Dermis microvascular lymphatic vessel endothelial cell (primary cell): ENCODE data around the gene ATP7A. TPM values are rescaled to one million over a fixed set of nuclear protein-coding genes. Genes with fewer than 3 reads are reported as not detected.
"Not testable (repeated sequence)": the region's sequence is repeated elsewhere in the genome, so short reads cannot be mapped to it uniquely, and the experiment has no call there.

Experiments
- DNase-seq, 2 donors: peaks; one replicate each; pipeline versions ENCODE4 v3.0.0 to v3.0.0-alpha.2; 2010; ENCODE audit warnings: low read depth in 2 of 2
- total RNA-seq: library from RNA; depleted of rRNA; stranded (reverse); fragments of >200 nt; gene quantifications from 2 replicates; pipeline ENCODE4 v1.2.1, GENCODE V29; 2014

The ATP7A gene
- 6.4 and 9.7 TPM in 2 replicates for total RNA-seq

DNA sequence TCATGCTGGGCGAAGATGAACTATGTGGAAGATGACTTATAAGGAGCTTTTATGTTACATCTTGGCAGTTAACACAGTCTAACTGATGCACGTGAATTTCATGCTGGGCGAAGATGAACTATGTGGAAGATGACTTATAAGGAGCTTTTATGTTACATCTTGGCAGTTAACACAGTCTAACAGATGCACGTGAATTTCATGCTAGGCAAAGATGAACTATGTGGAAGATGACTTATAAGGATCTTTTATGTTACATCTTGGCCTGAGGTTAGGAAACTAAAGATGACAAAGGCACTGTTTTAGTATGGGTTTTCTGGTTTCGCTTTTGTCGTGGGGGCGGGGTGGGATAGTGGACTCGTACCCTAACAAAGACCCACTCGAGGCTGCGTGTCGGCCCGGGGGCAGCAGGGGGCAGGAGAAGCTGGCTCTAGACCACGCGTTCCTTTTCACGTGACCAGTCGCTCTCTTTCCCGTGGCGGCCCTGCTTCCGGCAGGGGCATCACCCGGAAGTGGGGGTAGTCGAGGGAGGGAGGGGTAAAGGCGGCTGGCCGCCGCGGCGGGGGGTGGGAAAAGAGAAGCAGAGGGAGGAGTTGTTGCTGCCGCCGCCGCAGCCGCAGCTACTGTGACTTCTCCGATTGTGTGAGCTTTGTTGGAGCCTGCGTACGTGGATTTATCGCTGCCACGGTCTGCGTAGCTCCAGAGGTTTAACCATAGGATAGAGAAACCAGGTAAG lies at the start of gene ATP7A:
Gene ATP7A, plus strand, starts transcription at position 586 of the 733 bp plus-strand sequence. CDS start 60,949 bp downstream, outside the sequence.
- DNase-seq: peak; percentile 81 to 89

DNA sequence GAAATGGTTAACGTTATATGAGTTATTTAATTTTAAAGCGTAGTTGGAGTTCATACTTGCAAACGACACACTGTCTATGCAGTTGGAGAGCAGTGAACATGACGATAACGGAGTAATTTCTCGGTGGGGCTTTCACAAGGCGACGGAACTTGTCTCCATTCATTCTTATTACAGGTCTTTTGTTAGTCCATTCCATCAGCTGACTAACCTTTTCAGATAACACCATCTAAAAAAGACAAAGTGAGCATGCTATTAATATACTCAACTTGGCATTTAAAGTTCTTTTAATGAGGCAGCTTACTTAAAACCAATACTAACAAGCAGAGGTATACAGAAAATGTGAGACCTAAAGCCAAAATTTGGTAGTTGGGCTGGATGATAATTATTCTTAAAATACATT lies 35.1 kb upstream of the ATP7A start:
- no peak for DNase-seq

DNA sequence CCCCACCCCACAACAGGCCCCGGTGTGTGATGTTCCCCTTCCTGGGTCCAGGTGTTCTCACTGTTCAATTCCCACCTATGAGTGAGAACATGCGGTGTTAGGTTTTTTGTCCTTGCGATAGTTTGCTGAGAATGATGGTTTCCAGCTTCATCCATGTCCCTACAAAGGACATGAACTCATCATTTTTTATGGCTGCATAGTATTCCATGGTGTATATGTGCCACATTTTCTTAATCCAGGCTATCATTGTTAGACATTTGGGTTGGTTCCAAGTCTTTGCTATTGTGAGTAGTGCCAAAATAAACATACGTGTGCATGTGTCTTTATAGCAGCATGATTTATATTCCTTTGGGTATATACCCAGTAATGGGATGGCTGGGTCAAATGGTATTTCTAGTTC lies 29.1 kb upstream of the ATP7A start:
- DNase-seq: not testable (repeated sequence)

DNA sequence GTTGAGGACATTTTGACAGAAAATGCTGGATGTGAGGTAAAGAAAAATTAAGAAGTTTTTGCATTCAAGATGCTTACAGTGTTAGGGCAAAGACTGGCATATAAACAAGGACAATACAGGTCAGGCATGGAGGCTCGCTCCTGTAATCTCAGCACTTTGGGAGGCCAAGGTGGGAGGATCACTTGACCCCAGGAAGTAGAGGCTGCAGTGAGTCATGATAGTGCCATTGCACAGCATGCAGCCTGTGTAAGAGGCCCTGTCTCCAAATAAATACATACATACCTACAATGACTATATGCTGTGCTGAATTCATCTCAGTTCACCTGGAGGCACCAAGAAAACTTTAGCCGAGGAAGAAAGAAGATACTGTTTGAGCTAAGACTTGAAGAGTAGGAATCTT lies 17.6 kb upstream of the ATP7A start:
- DNase-seq: no peak

DNA sequence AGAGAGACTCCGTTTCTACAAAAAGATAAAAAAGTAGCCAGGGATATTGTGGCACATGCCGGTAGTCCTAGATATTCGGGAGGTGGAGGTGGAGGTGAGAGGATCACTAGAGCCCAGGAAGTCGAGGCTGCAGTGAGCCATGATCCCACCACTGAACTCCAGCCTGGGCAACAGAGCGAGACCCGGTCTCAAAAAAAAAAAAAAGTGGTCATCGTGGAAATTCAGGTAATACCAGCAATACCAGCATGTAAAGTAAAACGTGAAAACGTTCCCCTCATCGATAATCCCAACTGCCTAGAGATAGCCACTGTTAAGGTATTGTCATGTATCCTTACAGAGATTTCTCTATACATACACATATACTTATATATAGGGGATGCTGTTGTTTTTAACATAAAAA lies 16.8 kb upstream of the ATP7A start:
- no peak for DNase-seq

DNA sequence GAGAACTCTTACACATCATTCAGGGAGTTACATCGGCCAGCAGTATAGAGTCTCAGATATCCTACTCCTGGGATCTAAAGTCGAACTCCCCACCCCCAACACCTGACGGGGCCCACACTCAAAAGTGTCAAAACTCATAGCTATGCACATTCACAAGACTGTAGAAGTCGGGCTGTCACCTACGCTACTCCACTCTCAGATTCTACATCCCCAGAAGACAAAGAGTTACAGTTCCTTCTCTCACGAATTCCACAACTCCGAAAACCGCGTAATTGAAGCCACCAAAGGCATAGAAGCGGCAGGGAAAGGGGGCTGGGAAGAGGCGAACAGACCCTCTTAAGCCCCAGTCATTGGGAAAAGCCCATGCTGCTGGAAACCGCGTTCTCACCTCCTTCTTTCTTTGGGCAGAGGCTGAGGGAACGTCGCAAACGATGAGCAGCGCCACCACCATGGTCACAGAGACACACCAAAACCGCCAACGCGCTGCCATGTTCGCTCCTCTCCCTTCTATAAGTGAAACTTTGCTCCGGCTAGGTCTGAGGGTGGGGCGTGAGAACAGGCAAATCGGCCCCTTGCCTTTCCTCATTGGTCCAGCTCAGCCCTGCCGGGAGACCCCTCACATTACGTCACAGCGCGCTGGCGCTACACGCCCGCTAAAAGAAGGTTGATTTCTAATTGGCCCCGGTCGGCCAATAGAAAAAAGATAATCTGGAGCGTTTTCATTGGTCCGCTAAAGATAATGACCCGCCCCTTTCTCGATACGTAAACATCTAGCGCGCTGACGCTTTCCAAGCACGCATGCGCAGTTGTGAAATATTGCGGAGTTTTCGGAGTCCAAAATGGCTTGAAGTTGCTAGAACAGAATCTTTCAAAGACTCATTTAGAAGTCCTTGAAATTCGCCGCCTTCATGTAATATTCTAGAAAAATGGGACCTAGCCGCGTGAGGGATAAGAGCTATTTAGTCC lies 15.3 kb upstream of the ATP7A start, which contains the start of gene MAGT1:
Gene MAGT1, minus strand, starts transcription at position 515 of the 966 bp plus-strand sequence. Its CDS starts 25 bp downstream, at position 490.
- DNase-seq: peak; percentile 94 to 97

DNA sequence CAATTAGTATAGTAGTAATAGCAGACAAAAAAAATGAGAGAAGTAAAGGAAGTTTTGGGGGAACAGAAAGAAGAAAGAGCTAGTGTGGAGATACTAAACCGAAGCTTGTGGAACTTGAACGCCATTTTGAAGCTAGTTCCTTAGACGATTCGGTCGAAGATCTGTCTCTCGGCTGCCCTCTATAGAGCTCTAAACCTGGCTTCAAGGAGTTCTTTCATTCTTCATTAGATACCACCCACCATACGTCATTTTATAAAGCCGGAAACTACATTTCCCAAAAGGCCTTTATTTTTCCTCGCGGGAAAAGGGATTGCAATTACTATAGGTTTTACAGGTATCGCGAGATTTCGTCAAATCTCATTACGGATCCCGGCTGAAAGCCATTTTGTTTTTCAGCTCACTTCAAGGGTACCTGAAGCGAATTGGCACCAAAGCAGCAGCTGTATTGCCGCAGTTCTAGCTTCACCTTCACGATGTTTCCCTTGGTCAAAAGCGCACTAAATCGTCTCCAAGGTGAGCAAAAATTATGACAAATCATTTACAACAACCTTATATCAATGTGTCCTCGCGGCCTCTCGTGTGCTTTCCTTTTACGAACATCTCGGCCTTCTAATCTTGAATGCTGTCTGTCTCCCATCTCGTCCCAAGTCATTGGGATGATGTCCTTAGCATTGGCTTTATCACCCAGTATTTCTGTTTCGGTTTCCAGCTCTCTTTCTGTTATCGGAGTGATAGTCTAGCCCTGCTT lies 11.2 kb upstream of the ATP7A start, which contains the start of gene COX7B:
Gene COX7B, plus strand, starts transcription at position 388 of the 748 bp plus-strand sequence. Its CDS starts 86 bp downstream, at position 474.
- DNase-seq: peak; percentile 93 to 95

DNA sequence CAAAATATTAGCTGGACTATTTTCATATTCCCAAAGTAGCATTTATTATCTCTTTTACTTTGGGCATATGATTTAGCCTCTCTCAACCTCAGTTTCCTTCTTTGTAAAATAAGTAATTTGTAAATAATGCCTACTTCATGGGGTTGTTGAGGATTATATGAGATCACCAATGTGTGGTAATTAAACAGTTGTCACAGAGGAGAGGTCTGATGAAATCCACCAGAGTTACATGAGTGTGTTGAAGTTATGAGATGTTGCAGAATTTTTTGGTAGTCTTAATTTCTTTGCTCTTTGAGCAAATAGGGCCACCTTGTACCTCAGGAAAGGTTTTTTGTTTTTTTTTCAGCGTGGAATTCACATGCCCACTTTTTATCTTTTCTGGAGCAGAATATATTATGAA lies 9.8 kb upstream of the ATP7A start:
- no peak for DNase-seq

DNA sequence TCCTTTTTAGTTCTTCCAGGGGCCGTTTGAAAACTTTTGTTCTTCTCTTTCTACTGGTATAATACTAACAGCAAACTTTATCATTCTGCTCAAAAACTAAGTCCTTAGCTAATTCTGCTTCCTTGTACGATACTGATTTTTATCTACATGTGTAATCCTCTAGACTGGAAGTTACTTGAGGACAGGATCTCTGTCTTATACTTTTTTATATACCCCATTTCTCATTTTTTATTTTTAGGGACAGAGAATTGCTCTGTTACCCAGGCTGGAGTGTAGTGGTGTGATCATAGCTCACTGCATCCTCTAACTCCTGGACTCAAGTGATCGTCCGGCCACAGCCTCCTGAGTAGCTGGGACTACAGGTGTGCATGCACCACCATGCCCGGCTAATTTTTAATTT lies 9.0 kb upstream of the ATP7A start:
- no peak for DNase-seq

DNA sequence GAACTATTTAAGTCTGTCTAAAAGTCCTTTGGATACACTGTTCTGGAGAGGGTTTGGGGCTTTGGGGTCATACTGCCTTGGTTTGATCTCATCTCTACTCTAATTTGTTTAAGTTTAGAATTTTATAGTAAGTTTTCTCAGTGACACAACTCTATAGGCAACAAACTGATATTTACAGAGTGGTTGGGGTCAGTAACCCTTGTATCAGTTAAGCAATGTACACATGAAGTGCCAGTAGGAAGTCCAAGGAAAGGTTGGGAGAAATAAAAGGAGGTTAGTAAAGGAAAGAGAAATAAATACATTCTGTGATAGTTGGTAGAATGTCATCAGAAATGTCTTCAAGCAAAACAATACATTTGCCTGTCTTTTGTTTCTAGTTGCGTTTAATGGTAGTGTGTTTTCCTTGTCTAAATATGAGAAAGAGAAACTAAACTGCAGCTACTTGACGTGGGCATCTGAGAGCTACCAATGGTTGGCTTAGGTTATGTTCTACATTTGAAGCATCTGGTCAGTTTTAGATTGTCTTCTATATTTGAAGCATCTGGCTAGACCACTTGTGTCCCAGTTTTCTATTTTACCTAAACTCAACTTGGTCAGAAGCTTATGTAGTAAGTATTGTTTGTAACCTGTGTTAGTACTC lies 6.9 kb downstream of the ATP7A start:
- DNase-seq: no peak

DNA sequence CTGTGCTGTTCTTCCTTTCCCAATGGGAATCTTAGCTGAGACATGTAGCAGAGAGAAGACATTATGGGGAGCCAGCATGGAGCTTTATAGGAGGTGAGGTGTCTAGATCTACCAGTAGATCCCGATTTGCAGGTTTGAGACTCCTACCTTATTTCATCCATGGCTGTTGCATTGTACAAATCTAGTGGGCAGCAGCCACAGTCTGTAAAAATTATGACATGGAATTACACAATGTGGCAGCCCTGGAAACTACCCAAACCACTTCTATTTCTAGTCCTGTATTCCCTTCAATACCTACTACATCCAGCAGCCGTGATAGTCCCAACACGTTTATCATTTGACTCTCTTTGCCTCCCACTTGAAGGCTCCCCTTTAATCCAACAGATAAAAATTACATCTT lies 8.1 kb downstream of the ATP7A start:
- no peak for DNase-seq

DNA sequence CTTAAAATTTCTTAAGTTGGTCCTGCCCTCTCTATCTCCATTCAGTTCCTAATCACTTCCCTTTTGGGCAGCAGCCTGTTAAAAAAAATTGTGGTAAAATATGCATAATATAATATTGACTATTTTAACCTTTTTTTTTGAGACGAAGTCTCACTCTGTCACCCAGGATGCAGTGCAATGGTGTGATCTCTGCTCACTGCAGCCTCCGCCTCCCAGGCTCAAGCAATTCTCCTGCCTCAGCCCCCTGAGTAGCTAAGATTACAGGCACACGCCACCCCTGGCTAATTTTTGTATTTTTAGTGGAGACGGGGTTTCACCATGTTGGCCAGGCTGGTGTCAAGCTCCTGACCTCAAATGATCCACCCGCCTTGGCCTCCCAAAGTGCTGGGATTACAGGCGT lies 8.9 kb downstream of the ATP7A start:
- DNase-seq: not testable (repeated sequence)

DNA sequence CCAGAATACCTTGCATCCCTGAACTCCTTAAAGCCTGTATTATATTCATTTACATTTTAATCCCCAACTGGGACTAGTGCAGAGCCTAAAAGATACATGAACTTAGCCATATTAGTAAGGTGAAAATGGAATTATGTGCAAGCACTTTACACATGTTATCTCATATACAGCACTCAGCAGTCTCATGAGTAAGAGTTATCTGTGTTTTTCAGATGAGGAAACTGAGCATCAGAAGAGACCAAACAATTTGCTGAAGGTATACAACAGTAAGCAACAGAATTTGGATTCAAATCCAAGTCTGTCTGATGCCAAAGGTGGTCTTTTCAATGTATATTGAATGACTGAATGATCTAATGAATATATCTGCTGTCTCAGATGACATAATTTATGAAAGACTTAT lies 12.3 kb downstream of the ATP7A start:
- no peak for DNase-seq

DNA sequence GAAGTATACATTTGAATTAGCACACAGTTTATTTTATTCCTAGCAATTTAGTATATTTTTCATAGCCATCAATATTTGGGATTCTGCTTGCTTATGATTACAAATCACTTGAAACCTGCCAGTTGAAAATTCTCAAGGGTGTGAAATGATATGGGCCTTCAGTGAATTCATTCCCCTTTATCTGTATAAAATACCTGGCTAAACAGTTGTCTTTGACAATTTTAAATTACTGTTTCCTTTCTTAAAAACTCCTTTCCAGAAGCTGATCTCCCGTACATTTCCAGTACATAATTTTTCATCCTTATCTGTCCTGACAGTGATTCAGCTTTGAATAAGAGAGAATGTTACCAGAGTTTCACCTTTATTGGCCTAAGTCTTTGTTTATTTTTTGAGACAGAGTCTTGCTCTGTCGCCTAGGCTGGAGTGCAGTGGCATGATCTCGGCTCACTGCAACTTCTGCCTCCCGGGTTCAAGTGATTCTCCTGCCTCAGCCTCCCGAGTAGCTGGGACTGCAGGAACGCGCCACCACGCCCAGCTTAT lies 13.9 kb downstream of the ATP7A start:
- DNase-seq: no peak

DNA sequence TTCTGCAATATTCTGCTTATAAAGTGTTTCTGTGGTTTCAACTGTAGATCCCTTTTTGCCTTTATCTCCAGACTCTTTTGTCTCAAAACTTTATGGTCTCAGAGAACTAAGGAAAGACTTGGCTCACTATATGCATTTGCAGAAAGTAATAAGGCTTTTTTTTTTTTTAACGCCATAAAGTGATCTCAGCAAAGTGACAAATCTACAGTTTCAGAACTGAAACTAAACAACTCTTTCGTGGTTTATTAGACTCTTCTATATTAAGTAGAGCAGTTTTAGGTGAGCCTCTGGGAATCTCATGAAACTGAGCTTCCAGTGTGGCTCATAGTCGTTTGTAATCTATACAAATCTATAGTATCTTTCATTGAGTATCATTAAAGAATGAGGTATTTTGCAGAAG lies 15.3 kb downstream of the ATP7A start:
- DNase-seq: no peak

DNA sequence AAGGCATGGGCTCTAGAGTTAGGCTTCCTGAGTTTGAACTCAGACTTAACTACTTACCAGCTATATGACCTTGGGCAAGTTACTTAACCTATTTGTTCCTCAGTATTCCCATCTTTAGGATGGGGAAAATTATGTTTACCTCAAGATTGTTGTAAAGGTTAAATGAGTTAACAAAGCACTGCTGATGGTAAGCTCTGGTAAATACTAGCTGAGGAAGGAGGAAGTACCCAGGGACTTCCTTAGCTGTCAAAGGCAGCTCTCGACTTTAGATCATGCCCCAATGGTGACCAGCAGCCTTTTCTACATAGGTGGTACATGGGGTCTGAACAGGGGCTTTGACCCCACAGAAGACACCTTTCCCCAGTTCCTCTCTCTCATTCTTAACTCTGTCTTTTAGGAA lies 20.1 kb downstream of the ATP7A start:
- DNase-seq: no peak

DNA sequence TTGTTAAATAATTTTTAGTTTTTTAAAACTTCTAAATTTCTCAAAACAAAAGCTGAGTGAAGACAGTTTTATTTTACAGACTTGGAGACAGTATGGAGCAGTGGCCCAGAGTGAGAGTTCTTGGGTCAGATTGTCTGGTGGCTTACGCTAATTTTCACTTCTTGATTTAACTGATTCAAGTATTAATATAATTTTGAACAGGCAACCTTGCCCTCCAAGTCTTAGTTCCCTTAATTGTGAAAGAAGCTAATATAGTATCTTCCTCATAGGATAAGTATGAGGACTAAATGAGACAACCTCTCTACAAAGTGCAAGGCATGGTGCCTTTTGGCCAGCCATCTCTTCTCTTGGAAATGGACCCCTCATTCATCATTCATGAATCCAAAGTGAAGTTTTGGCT lies 25.4 kb downstream of the ATP7A start:
- DNase-seq: no peak

DNA sequence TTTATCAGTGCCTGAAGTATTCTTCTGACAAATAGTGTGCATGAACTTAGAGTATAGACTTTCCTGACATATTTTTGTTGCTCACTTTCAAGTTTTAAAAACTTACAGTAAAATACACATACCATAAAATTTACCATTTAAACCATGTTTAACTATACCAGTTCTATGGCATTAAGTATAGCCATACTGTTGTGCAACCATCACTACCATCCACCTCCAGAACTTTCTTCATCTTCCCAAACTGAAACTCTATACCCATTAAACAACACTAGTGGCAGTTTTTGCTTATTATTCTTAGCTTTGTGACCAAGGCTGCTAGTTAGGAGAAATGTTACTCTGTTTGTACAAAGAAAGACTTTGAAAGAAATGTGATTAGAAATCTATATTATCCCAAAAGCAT lies 25.8 kb downstream of the ATP7A start:
- DNase-seq: no peak

DNA sequence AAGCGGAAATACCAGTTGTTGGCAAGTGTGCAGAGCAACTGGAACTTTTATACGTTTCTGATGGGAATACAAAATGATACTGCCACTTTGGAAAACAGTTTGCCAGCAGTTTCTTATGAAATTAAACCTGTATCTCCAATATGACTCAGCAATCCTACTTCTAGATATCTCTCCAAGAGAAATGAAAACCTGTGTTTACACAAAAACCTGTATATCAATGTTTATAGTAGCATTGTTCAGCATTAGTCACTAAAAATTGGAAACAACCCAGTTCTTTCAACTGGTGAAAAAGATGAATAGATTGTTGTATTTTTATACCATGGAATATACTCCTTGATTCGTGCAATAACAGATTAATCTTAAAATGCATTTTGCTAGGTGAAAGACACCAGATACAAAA lies 26.8 kb downstream of the ATP7A start:
- DNase-seq: peak in 1 of 2 donors; percentile 64

DNA sequence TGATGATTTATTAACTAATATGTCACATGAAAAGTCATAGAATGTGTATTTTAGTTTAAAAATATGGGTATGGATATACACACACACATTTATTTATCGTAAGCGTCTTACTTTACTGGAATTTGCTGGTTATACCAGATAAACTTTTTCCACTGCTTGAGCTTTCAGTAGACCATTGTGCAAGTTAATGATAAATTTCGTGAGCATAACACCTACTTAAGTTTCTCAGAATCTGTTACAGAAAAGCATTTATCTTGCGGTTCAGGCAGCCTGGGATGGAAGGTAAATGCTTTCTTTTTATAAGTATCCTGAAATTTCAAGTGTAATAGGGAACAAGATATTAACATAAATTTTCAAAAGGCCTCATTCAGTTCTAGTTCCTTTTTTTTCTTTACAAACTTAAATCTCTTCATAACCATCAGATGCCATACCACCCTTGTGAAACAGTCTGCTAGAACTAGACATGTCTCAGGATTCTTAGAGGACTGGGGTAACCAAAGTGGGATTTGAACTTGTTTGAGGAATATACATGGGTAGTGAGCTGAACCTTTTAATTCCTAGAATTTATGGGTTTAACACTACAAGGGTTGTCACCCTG lies 27.7 kb downstream of the ATP7A start:
- DNase-seq: no peak
